Measurements from ENCODE around the gene HIGD1B.

The HIGD1B gene

GRCh38 chr17:44837196-44837595 is 10.5 kb upstream of the HIGD1B start:
- DNase-seq (ENCODE audit: low read depth in 2 of 2) = no peak

GRCh38 chr17:44840274-44840673 is 7.4 kb upstream of the HIGD1B start:
- no peak for DNase-seq (ENCODE audit: low read depth in 2 of 2)

- no peak for DNase-seq (ENCODE audit: low read depth in 2 of 2)
Observed at GRCh38 chr17:44840936-44841335, 6.7 kb upstream of the HIGD1B start.

- DNase-seq (ENCODE audit: low read depth in 2 of 2) = no peak
Observed at GRCh38 chr17:44842748-44843147, 4.9 kb upstream of the HIGD1B start.

GRCh38 chr17:44844390-44844830 is 3.3 kb upstream of the HIGD1B start:
- DNase-seq (ENCODE audit: low read depth in 2 of 2) = no peak

- no peak for DNase-seq (ENCODE audit: low read depth in 2 of 2)
Observed at GRCh38 chr17:44846206-44846605, 1.5 kb upstream of the HIGD1B start.

GRCh38 chr17:44848257-44848795 is 643 bp downstream of the HIGD1B start:
- no peak for DNase-seq (ENCODE audit: low read depth in 2 of 2)

- no peak for DNase-seq (ENCODE audit: low read depth in 2 of 2)
Observed at GRCh38 chr17:44848961-44849489, 1.3 kb downstream of the HIGD1B start.

- no peak for DNase-seq (ENCODE audit: low read depth in 2 of 2)
Observed at GRCh38 chr17:44850025-44850424, 2.3 kb downstream of the HIGD1B start.

- DNase-seq (ENCODE audit: low read depth in 2 of 2) = no peak
Observed at GRCh38 chr17:44850612-44851011, 2.9 kb downstream of the HIGD1B start.

- no peak for DNase-seq (ENCODE audit: low read depth in 2 of 2)
Observed at GRCh38 chr17:44854192-44854591, 6.5 kb downstream of the HIGD1B start.

GRCh38 chr17:44859701-44860100 is 12.0 kb downstream of the HIGD1B start:
- no peak for DNase-seq (ENCODE audit: low read depth in 2 of 2)

- DNase-seq (ENCODE audit: low read depth in 2 of 2) = no peak
Observed at GRCh38 chr17:44862278-44862914, 14.7 kb downstream of the HIGD1B start.

GRCh38 chr17:44863061-44863918 is 15.6 kb downstream of the HIGD1B start:
- no peak for DNase-seq (ENCODE audit: low read depth in 2 of 2)

- DNase-seq (ENCODE audit: low read depth in 2 of 2) = no peak
Observed at GRCh38 chr17:44864831-44865230, 17.1 kb downstream of the HIGD1B start.

- DNase-seq (ENCODE audit: low read depth in 2 of 2) = peak; percentile 41 to 45
Observed at GRCh38 chr17:44865231-44865660, 17.6 kb downstream of the HIGD1B start.

- no peak for DNase-seq (ENCODE audit: low read depth in 2 of 2)
Observed at GRCh38 chr17:44865931-44866330, 18.2 kb downstream of the HIGD1B start.

- DNase-seq (ENCODE audit: low read depth in 2 of 2) = no peak
Observed at GRCh38 chr17:44867841-44868240, 20.2 kb downstream of the HIGD1B start.

- no peak for DNase-seq (ENCODE audit: low read depth in 2 of 2)
Observed at GRCh38 chr17:44871556-44871955, 23.9 kb downstream of the HIGD1B start.

- DNase-seq (ENCODE audit: low read depth in 2 of 2) = no peak
Observed at GRCh38 chr17:44872131-44872768, 24.6 kb downstream of the HIGD1B start.

- no peak for DNase-seq (ENCODE audit: low read depth in 2 of 2)
Observed at GRCh38 chr17:44875761-44876160, 28.1 kb downstream of the HIGD1B start.

GRCh38 chr17:44877121-44877520 is 29.4 kb downstream of the HIGD1B start:
- no peak for DNase-seq (ENCODE audit: low read depth in 2 of 2)

All from stimulated activated CD4-positive, alpha-beta T cell treated with anti-CD3 and anti-CD28 coated beads, Interleukin-1b, Interleukin-23, amount 100 ng/mL, for 1 hour (primary cell).